ENCODE data around the gene PDSS1.
A peak's percentile ranks its signal among the peaks of the same experiment; 100 is the strongest.
"Not testable (repeated sequence)": the region's sequence is repeated elsewhere in the genome, so short reads cannot be mapped to it uniquely, and the experiment has no call there.

Gene PDSS1

GRCh38 chr10:26697163-26697921 lies at the start of gene PDSS1:
PDSS1 (plus strand) TSS chr10:26697701; CDS start chr10:26697712, 11 bp downstream.
- peak; percentile 76 for DNase-seq

DNA sequence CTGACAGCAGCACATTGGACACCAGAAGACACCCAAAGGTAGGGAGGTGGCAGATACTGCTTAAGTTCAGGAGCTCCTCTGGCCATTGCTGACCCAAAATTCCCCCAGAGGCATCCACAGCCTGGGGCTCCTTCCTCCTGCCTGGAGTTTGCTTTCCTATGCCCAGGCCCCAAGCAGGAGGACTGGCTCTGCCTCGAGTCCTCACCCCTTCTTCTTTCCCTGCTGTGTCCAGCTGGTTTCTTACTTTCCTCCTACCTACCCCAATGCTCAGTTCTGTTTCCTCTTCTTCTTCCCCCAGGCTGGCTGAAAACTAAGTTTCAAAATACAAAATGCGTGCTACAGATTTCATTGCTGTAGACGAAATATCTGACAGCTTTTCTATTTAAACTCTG lies 49.3 kb upstream of the PDSS1 start:
- not testable (repeated sequence) for DNase-seq

DNA sequence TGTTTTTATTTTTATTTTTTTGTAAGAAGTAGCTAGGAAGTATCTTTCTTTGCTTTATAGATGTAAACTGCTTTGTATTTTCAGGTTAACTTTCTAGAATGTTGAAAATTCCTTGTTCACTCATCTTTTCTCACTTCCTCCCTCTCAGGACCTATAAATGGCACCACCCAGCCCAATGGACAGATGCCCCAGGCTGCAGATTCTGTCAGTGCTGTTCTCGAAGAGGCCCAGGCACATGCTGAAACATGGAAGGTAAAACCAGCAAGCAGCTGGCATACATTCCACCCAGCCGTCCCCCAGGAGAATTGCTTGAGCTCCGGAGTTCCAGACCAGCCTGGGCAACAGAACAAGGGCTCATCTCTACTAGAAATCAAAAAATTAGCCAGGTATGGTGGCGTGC lies 47.1 kb upstream of the PDSS1 start:
- DNase-seq, result no peak

DNA sequence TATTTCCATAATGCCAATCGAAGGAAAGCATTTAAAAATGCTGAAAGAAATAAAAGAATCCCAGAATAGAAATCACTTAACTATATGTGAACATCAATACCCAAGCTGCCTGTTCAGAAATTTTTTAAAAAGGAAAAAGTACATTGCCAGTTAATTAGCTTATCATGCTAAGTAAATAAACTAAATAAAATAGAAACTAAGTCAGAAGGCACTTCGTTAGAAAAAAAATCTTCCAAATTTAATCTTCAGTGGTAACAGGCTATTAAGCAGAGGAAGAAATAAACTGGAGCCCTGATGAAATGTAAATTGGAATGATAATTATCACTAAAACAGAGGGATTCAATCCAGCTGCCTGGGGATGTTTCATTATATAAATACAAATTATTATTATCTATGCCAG lies 46.0 kb upstream of the PDSS1 start:
- DNase-seq, result not testable (repeated sequence)

- no peak for DNase-seq
Observed at GRCh38 chr10:26653004-26653403, 44.5 kb upstream of the PDSS1 start.

DNA sequence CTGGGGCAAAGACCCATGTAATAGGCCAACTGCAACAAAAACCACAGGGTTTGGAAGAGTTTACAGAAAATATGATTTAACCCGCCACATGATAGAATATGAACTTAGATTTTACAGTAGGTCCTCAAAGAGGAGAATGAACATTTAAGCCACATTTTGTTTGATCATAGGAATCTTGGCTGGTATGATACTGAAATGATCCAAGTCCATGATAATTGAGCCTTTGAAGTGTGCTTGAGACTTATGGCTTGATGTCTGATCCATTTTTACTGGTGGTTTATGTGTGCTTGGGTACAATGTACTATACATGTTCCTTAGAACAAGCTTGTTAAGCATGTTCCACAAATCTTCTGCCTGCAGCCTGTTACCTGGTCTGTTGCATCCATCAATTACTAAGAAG lies 41.8 kb upstream of the PDSS1 start:
- no peak for DNase-seq

- DNase-seq, result no peak
Observed at GRCh38 chr10:26662864-26663263, 34.6 kb upstream of the PDSS1 start.

DNA sequence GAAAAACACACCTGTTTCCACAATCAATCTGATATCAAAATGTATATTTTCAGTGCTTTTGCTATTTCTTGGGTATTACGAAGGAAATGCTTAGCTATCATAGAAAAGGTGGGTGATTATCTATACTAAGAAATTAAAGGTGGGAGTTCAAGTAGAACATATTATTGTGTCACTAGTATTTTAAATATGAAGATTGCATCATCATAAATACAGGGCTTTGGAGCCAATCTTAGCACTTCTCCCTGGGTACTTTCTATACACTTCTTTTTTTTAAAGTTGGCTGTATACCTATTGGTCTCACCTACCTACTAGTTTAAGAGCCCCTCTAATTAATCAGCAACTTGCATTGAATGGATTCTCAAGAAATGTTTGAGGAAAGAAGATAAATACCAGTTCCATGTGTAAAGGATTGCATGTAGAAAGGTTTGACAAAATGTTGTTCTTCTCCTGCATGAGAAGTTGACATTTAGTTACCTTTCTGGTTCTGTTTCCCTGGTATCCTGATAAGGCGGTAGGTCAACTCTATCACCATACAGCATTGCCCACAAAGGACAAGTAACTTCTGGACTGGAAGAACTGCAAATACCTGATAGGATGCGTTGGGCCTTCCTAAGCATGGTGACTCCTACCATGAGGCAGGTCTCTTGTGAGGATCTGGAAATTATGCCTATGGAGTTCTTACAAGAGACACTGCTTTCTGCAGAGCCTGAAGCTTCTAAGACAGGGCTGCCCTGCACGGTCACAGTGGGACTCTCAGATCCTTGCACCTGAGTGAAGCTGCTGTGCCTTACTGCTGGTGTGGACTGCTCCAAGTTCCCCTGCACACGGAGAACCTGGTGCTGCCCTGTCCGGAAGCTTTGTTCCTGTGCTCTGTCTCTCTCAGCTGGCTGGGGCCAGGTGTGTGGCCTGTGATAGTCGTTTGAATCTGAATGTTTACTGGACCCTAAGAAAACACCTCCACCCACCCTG lies 32.1 kb upstream of the PDSS1 start:
- DNase-seq, result peak; percentile 74

- no peak for DNase-seq
Observed at GRCh38 chr10:26675873-26676257, 21.6 kb upstream of the PDSS1 start.

- no peak for DNase-seq
Observed at GRCh38 chr10:26679588-26679987, 17.9 kb upstream of the PDSS1 start.

- DNase-seq, result no peak
Observed at GRCh38 chr10:26681076-26681475, 16.4 kb upstream of the PDSS1 start.

- DNase-seq, result not testable (repeated sequence)
Observed at GRCh38 chr10:26681971-26682370, 15.5 kb upstream of the PDSS1 start.

DNA sequence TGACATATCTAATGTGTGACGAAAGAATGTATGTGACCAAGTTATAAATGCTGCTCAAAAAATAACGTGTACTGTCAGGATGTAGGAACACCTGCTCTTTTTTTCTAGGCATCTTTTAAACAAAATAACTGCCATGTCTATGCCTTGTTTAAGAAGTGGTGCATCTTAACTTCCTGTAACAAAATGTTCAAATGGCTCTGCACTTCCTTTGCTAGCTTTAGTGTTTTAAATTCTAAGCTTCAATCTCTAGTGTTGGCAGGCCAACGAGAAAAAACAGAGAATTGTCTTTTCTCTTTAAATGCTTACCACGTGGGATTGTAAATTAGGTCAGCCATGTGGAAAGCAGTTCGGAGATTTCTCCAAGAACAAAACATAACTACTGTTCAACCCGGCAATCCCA lies 14.6 kb upstream of the PDSS1 start:
- DNase-seq, result no peak

DNA sequence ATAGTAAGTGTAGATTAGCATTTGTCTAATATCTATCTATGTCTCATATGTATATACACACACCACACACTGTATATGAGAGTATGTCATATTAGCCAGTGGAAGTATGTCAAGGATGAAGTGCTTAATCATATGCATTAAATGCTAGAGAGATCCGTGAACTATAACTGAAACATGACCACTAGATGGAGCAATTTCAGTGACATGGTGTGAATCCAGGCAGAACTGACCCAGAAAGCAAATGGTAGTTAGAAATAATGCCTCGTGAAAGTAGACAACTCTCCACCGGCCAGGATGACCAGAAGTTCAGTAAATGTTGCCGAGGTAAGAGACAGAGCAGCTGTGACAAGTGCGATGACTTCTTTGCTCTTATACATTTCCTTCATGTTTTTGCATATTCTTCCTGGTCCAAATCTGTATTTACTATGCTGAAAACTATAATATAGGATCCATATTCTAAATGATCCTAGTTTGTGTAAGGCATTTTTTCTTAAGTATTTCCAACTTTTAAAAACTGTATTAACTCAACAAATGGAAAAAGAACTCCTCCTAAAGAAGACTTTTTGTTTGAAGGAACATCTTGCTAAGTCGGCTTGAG lies 12.7 kb upstream of the PDSS1 start:
- DNase-seq, result peak; percentile 76

GRCh38 chr10:26685441-26685840 lies 12.1 kb upstream of the PDSS1 start:
- no peak for DNase-seq

DNA sequence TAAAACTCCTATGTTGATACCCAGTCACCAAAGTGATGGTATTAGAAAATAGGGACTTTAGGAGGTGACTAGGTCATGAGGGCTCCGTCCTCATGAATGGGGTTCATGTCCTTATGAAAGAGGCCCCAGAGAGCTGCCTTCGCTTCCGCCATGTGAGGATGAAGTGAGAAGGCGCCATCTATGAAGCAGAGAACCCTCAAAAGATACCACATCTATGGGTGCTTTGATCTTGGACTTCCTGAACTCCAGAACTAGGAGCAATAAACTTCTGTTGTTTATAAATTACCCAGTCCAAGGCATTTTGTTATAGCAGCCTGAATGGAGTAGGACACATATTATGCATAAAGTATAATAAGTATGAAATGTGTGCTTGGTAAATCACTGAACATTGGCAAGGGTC lies 8.1 kb upstream of the PDSS1 start:
- no peak for DNase-seq

- DNase-seq, result no peak
Observed at GRCh38 chr10:26690731-26691475, 6.6 kb upstream of the PDSS1 start.

DNA sequence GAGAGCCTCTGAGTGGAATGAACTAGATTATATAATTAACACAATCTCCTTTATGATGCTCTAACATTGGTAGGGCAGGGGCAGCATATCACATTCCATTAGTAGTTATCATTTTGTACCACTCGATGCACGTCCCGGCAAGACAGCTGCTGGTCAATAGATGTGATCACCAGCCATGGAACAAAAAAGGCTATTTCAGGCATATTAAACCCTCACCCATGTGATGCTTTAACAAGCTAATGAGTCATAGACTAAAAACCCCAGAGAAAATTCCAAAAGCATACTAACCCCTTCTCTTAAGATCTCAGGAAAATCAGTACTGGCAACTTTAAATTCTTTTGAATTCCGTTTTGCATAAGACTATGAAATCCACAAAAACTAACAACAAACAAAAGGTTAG lies 3.0 kb upstream of the PDSS1 start:
- not testable (repeated sequence) for DNase-seq

GRCh38 chr10:26696786-26697162 lies 727 bp upstream of the PDSS1 start:
- no peak for DNase-seq

GRCh38 chr10:26697922-26698608 lies 564 bp downstream of the PDSS1 start:
- no peak for DNase-seq

DNA sequence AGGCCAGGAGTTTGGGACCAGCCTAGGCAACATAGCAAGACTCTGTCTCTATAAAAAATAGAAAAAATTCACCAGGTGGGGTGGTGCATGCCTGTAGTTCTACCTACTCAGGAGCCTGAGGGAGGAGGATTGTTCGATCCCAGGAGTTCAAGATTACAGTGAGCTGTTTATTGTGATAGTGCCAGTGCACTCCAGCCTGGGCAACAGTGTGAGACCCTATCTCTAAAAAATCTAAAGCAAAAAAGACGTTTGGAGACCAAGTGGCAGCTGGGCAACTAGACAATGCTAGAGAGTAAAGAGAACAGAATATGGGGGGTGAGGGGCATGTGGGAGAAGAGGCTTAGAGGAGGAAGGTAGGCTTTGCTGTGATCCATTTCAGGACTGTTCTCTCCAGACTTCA lies 1.4 kb downstream of the PDSS1 start:
- peak; percentile 35 for DNase-seq

- DNase-seq, result no peak
Observed at GRCh38 chr10:26699631-26700030, 2.1 kb downstream of the PDSS1 start.
